ENCODE results near the gene SPO11.

DNA sequence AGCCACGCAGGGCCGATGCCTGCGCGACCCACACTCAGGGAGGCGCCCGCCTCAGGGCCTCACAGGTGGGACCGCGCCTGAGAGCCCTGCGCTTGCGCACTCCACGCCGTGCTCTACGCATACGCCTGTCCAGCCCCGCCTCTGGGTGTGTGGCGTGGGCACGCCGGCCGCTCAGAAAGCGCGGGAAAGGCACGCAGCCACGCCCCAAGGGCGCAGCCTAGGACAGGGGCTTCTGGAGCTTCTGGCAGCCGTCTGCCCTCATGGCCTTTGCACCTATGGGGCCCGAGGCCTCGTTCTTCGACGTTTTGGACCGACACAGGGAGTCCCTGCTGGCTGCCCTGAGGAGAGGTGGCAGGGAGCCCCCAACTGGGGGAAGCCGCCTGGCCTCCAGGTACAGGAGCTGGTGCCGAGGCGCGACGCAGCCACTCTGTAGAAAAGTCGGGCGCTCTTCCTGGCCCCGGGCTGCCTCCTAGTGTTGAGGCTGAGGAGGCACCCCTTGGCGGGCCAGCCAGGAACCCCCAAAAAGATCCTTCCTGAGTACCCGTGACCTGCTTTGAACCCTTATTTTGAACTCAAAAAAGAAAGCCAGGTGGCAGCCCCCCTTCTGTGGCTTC is at the start of gene SPO11:
- TF ChIP-seq CEBPB (IDR thresholded peaks at IDR 0.05) (no peak), CBX8 (IDR thresholded peaks at IDR 0.05) (no peak), RAD21 (conservative IDR thresholded peaks at IDR 0.05 in 1 of 2, IDR thresholded peaks at IDR 0.05 in 1 of 2) (0 out of 5 replicates have a peak, but pooled peaks of 1 of the 2 experiments have one; percentile 5), ZFP36 (IDR thresholded peaks at IDR 0.05; ENCODE audit: borderline replicate concordance, partially characterized antibody) (no peak), RFX5 (IDR thresholded peaks at IDR 0.05) (no peak)
- TF ChIP-seq, protein P1, sequence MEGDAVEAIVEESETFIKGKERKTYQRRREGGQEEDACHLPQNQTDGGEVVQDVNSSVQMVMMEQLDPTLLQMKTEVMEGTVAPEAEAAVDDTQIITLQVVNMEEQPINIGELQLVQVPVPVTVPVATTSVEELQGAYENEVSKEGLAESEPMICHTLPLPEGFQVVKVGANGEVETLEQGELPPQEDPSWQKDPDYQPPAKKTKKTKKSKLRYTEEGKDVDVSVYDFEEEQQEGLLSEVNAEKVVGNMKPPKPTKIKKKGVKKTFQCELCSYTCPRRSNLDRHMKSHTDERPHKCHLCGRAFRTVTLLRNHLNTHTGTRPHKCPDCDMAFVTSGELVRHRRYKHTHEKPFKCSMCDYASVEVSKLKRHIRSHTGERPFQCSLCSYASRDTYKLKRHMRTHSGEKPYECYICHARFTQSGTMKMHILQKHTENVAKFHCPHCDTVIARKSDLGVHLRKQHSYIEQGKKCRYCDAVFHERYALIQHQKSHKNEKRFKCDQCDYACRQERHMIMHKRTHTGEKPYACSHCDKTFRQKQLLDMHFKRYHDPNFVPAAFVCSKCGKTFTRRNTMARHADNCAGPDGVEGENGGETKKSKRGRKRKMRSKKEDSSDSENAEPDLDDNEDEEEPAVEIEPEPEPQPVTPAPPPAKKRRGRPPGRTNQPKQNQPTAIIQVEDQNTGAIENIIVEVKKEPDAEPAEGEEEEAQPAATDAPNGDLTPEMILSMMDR (IDR thresholded peaks at IDR 0.05), result no peak
